Neural cell (in vitro differentiated cells): ENCODE data around the gene ATP5PD. TPM values are rescaled to one million over a fixed set of nuclear protein-coding genes. Genes with fewer than 3 reads are reported as not detected.

Experiments used
- H2AFZ ChIP-seq: fragments of 200-600, 300-800 bp; sonication (generic), shearing (Covaris generic); 2 replicates; pipeline ENCODE4 v1.6.0; 2014; ENCODE audit warnings: low read depth, mild to moderate bottlenecking, antibody characterized with exemption, low read length, moderate library complexity
- H3F3A ChIP-seq: fragments of 200-600 bp; shearing (Covaris generic); 2 replicates; pipeline ENCODE4 v1.6.1; 2016; ENCODE audit warnings: mild to moderate bottlenecking, moderate library complexity, mixed read lengths, antibody characterized with exemption, low read length; ENCODE audit not compliant: insufficient read depth, poor library complexity, severe bottlenecking
- H3K27ac ChIP-seq: fragments of 200-600, 300-800 bp; sonication (generic), shearing (Covaris generic); 2 replicates; pipeline ENCODE4 v1.5.1; 2014; ENCODE audit warnings: mild to moderate bottlenecking, low read length, moderate library complexity
- H3K27me3 ChIP-seq: fragments of 300-800, 200-600 bp; sonication (generic), shearing (Covaris generic); 2 replicates; pipeline ENCODE4 v1.6.0; 2014; ENCODE audit warnings: mild to moderate bottlenecking, low read depth, low read length, moderate library complexity; ENCODE audit not compliant: insufficient read depth
- H3K36me3 ChIP-seq: fragments of 300-800, 200-600 bp; sonication (generic), shearing (Covaris generic); 2 replicates; pipeline ENCODE4 v1.5.1; 2014; ENCODE audit warnings: mild to moderate bottlenecking, antibody characterized with exemption, low read length, moderate library complexity; ENCODE audit not compliant: insufficient read depth
- H3K4me2 ChIP-seq: fragments of 300-800, 200-600 bp; sonication (generic), shearing (Covaris generic); 2 replicates; pipeline ENCODE4 v1.6.0; 2014; ENCODE audit warnings: mild to moderate bottlenecking, low read length
- H3K4me3 ChIP-seq: fragments of 300-800, 200-600 bp; sonication (generic), shearing (Covaris generic); 2 replicates; pipeline ENCODE4 v1.5.1; 2014; ENCODE audit warnings: mild to moderate bottlenecking, low read length, moderate library complexity
- H3K79me2 ChIP-seq: fragments of 200-600 bp; shearing (Covaris generic); replicated peaks from 2 replicates; pipeline ENCODE4 v1.6.0; 2014; ENCODE audit warnings: mild to moderate bottlenecking, low read length, moderate library complexity; ENCODE audit not compliant: insufficient read depth
- H3K9ac ChIP-seq: fragments of 300-800, 200-600 bp; sonication (generic), shearing (Covaris generic); 2 replicates; pipeline ENCODE4 v1.6.1; 2016; ENCODE audit warnings: mild to moderate bottlenecking, low read length, mixed read lengths
- H3K9me2 ChIP-seq: fragments of 200-600 bp; shearing (Covaris generic); 2 replicates; pipeline ENCODE4 v1.6.1; 2016; ENCODE audit warnings: mild to moderate bottlenecking, low read length, mixed read lengths; ENCODE audit not compliant: insufficient read depth
- H3K9me3 ChIP-seq: fragments of 200-600, 300-800 bp; sonication (generic), shearing (Covaris generic); 2 replicates; pipeline ENCODE4 v1.6.1; 2016; ENCODE audit warnings: mild to moderate bottlenecking, mixed run types, low read length, moderate library complexity, mixed read lengths
- H4K20me1 ChIP-seq: fragments of 200-600 bp; shearing (Covaris generic); 2 replicates; pipeline ENCODE4 v1.6.1; 2016; ENCODE audit warnings: mild to moderate bottlenecking, mixed run types; ENCODE audit not compliant: insufficient read depth
- CTCF ChIP-seq: fragments of 450-650 bp; IDR thresholded peaks from 2 replicates; pipeline ENCODE4 v1.5.1; 2014; ENCODE audit warnings: antibody characterized with exemption, mild to moderate bottlenecking, moderate library complexity; ENCODE audit not compliant: poor library complexity, severe bottlenecking
- EP300 ChIP-seq: fragments of 450-650 bp; conservative IDR thresholded peaks from 2 replicates; pipeline ENCODE4 v1.6.1; 2014; ENCODE audit warnings: antibody characterized with exemption, mild to moderate bottlenecking, moderate library complexity; ENCODE audit not compliant: poor library complexity, severe bottlenecking
- EZH2 ChIP-seq: fragments of 200-600, 300-800 bp; shearing (Covaris generic), sonication (generic); IDR thresholded peaks from 2 replicates; pipeline ENCODE4 v1.6.1; 2014; ENCODE audit warnings: antibody characterized with exemption, low read length, borderline replicate concordance, mild to moderate bottlenecking; ENCODE audit not compliant: insufficient read depth, poor library complexity, severe bottlenecking
- MXI1 ChIP-seq: fragments of 450-650 bp; conservative IDR thresholded peaks from 2 replicates; pipeline ENCODE4 v1.6.1; 2014; ENCODE audit warnings: antibody characterized with exemption, mild to moderate bottlenecking; ENCODE audit not compliant: poor library complexity, severe bottlenecking
- POLR2AphosphoS5 ChIP-seq: IDR thresholded peaks from 2 replicates; pipeline ENCODE4 v1.6.1; 2012
- RAD21 ChIP-seq: fragments of 450-650 bp; conservative IDR thresholded peaks from 2 replicates; pipeline ENCODE4 v1.6.1; 2014; ENCODE audit warnings: antibody characterized with exemption, mild to moderate bottlenecking, moderate library complexity
- REST ChIP-seq: IDR thresholded peaks from 2 replicates; pipeline ENCODE4 v1.6.1; 2012; ENCODE audit warnings: borderline replicate concordance
- SMC3 ChIP-seq: fragments of 450-650 bp; conservative IDR thresholded peaks from 2 replicates; pipeline ENCODE4 v1.6.1; 2014; ENCODE audit warnings: antibody characterized with exemption, mild to moderate bottlenecking, moderate library complexity; ENCODE audit not compliant: poor library complexity
- TAF1 ChIP-seq: IDR thresholded peaks from 2 replicates; pipeline ENCODE4 v1.6.1; 2012; ENCODE audit warnings: low read depth
- polyA plus RNA-seq: library from polyadenylated mRNA; depleted of rRNA; stranded (reverse); fragments of >200 nt; gene quantifications from 2 replicates; pipeline ENCODE4 v1.2.3, GENCODE V29; 2014

The ATP5PD gene
- polyA plus RNA-seq, 1 donor from 2014 or later: 517 TPM

GRCh38 chr17:75003070-75003956, 43.5 kb downstream of the ATP5PD start:
- no peak for TF ChIP-seq RAD21
- no peak for TF ChIP-seq TAF1
- no peak for TF ChIP-seq EP300
- TF ChIP-seq EZH2: no peak
- no peak for TF ChIP-seq REST
- TF ChIP-seq SMC3: no peak
- TF ChIP-seq POLR2AphosphoS5: no peak
- TF ChIP-seq CTCF: no peak
- no peak for TF ChIP-seq MXI1
- no peak overlapping the region for H3K27ac ChIP-seq

GRCh38 chr17:75001915-75002843, 44.6 kb downstream of the ATP5PD start:
- Histone ChIP-seq H3K9me2 (no peaks in the 10 kb centered on the region), H2AFZ (no peak overlapping the region), H3K4me2 (no peak overlapping the region), H3K4me3 (no peak overlapping the region), H3K36me3 (no peaks in the 10 kb centered on the region), H3K79me2 (no peaks in the 10 kb centered on the region), H3K9ac (no peak overlapping the region), H3K27ac (no peak overlapping the region), H4K20me1 (no peaks in the 10 kb centered on the region), H3K9me3 (no peaks in the 10 kb centered on the region), H3F3A (no peaks in the 10 kb centered on the region), H3K27me3 (no peaks in the 10 kb centered on the region)
- TF ChIP-seq CTCF (no peak), SMC3 (no peak), EP300 (no peak), RAD21 (no peak)

More at GRCh38 chr17:75003070-75003956, 43.5 kb downstream of the ATP5PD start:
- H3K36me3 ChIP-seq: no peaks in the 10 kb centered on the region
- H3K4me2 ChIP-seq: no peak overlapping the region
- H2AFZ ChIP-seq: no peak overlapping the region
- no peaks in the 10 kb centered on the region for H3K79me2 ChIP-seq
- no peak overlapping the region for H3K9ac ChIP-seq
- no peaks in the 10 kb centered on the region for H3F3A ChIP-seq
- H3K27me3 ChIP-seq: no peaks in the 10 kb centered on the region
- H3K9me3 ChIP-seq: no peaks in the 10 kb centered on the region
- no peaks in the 10 kb centered on the region for H3K9me2 ChIP-seq
- no peak overlapping the region for H3K4me3 ChIP-seq
- H4K20me1 ChIP-seq: no peaks in the 10 kb centered on the region
